Fibroblast of villous mesenchyme (primary cell): Measurements from ENCODE around the gene PER1. TPM values are rescaled to one million over a fixed set of nuclear protein-coding genes. Genes with fewer than 3 reads are reported as not detected.

Experiments
- DNase-seq: peaks from one replicate; pipeline ENCODE4 v3.0.0-alpha.2; 2010; ENCODE audit warnings: low read depth
- H3K4me3 ChIP-seq: 2 replicates; pipeline ENCODE4 v1.5.1; 2011; ENCODE audit warnings: low read depth, mild to moderate bottlenecking, low read length
- CTCF ChIP-seq: IDR thresholded peaks from 2 replicates; pipeline ENCODE4 v1.5.1; 2012; ENCODE audit warnings: low read depth, mild to moderate bottlenecking, low read length; ENCODE audit not compliant: insufficient read depth
- total RNA-seq: library from RNA; depleted of rRNA; stranded (reverse); fragments of >200 nt; gene quantifications from 2 replicates; pipeline ENCODE4 v1.2.3, GENCODE V29; 2012

PER1 gene
- total RNA-seq, 1 donor = 12.5 TPM

GRCh38 chr17:8119581-8120519, 32.4 kb downstream of the PER1 start:
- no peak for TF ChIP-seq CTCF
- DNase-seq = peak; percentile 96
- peak overlapping the region; percentile 79 for H3K4me3 ChIP-seq

GRCh38 chr17:8118769-8119580, 33.2 kb downstream of the PER1 start:
- peak overlapping the region; percentile 73 for H3K4me3 ChIP-seq
- DNase-seq = peak; percentile 83
- TF ChIP-seq CTCF = peak; percentile 92

- peak within 1 kb of the TSS; percentile 73 for H3K4me3 ChIP-seq
- DNase-seq = peak; percentile 51
- no peak for TF ChIP-seq CTCF
These were observed 34.0 kb downstream of the PER1 start, which contains the start of gene ALOXE3 for GRCh38 chr17:8117980-8118768. ALOXE3 (minus strand) TSS chr17:8118514; CDS start chr17:8117990, 524 bp downstream.

GRCh38 chr17:8117367-8117979, 34.7 kb downstream of the PER1 start:
- TF ChIP-seq CTCF = no peak

GRCh38 chr17:8116776-8117175, 35.4 kb downstream of the PER1 start:
- no peak for DNase-seq
- TF ChIP-seq CTCF = no peak
- H3K4me3 ChIP-seq = no peak overlapping the region

More at GRCh38 chr17:8117367-8117979, 34.7 kb downstream of the PER1 start:
- H3K4me3 ChIP-seq = peak overlapping the region; percentile 73
- DNase-seq = no peak

- TF ChIP-seq CTCF = no peak
- H3K4me3 ChIP-seq = no peak overlapping the region
- no peak for DNase-seq
These were observed 41.3 kb downstream of the PER1 start for GRCh38 chr17:8110907-8111306.
